ENCODE data around the gene SFTPB.

Gene SFTPB

DNA sequence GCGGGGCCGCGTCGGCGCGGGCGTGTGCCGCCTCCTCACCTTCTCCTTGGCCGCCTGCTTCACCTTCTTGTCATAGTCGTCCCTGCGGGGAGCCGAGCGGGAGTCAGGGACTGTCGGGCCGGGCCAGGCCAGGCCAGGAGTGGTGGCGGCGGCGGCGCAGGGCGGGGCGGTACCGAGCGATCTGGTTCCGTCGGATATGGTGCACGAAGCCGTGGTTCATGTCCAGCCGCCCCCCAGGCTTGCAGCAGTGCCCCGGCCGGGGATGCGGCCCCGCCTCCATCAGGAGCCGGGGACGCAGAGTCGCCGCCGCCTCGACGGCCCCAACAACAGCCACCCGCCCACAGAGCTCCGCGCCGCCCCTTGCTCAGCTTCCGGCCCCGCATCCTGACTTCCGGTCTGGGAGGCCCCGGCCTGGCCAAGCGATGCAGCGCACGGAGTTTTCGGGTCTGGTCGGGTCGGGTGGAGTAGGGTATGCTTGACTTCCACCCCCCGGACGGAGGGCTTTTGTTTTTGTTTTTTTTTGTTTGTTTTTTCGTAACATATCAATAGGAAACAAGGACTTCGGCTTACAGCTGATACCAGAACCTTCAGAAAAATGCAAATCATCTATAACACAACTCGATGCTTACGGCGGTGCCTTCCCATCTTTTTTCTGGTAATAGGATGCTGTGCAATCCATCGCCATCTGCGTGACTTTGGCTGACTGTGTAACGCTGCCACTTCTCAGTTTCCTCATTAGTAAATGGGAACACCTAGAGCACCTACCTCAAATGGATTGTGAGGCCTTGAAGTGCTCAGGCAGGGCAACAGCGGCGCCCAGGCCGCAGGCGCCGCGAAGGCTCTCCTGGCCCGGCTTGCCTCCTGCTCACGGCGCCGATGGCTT is 56.1 kb downstream of the SFTPB start, which contains the start of gene C2orf68:
Gene C2orf68 (minus strand): TSS at position 362 of the 883 bp plus-strand sequence. CDS start 82 bp downstream, at position 280.
- Histone ChIP-seq H3K4me1 (ENCODE audit: insufficient read depth, low read length) (0 out of 2 replicates have a peak, but pooled peaks cover under 1% of the 10 kb centered on the region), H3K9me3 (ENCODE audit: control insufficient read depth, insufficient read depth, low read length) (no peaks in the 10 kb centered on the region), H3K9ac (ENCODE audit: low read depth, low read length) (peak within 1 kb of the TSS; percentile 93)

DNA sequence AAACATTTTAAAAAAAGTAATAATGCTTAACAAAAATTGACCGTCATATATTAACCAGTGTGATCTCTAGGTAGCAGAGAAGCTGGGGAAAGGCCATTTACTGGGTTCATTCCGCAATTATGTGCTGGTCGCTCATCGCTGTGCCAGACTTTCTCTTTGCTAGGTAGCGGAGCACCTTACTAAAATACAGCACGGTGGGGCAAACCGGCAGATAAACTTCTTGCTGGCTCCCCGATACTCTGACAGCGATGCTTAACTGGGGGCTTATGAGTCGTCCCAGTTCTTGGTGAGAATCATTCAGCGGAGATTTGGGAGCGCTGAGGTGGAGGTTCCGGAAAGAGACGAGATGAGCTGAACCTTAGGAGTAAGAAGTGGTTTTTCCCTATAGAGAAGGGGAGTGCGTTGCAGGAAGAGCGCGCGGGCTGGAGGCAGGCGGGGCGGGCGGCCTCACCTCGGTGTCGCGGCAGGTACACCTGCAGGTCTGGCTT is 56.7 kb downstream of the SFTPB start:
- peaks cover 14% of the 10 kb centered on the region for H3K36me3 ChIP-seq (ENCODE audit: insufficient read depth, low read length)
- H3K9me3 ChIP-seq (ENCODE audit: control insufficient read depth, insufficient read depth, low read length): no peaks in the 10 kb centered on the region
- peak overlapping the region; percentile 93 for H3K9ac ChIP-seq (ENCODE audit: low read depth, low read length)
- H3K4me1 ChIP-seq (ENCODE audit: insufficient read depth, low read length): no peaks in the 10 kb centered on the region

More for the DNA sequence above, 56.1 kb downstream of the SFTPB start, which contains the start of gene C2orf68:
- peaks cover 14% of the 10 kb centered on the region for H3K36me3 ChIP-seq (ENCODE audit: insufficient read depth, low read length)
